OCI-LY3 (cell line): ENCODE results near the gene NCOA1.

ENCODE experiments used
- H2AFZ ChIP-seq: fragments of 200-600, 300-600 bp; shearing (Covaris generic); 2 replicates; pipeline ENCODE4 v1.6.0; 2014; ENCODE audit warnings: antibody characterized with exemption, low read depth, low read length
- H3K27ac ChIP-seq: fragments of 200-600, 300-600 bp; sonication (generic); 2 replicates; pipeline ENCODE4 v1.5.1; 2014; ENCODE audit warnings: mild to moderate bottlenecking, low read length, moderate library complexity, mixed read lengths
- H3K27me3 ChIP-seq: fragments of 200-600, 300-600 bp; sonication (generic); 2 replicates; pipeline ENCODE4 v1.6.1; 2014; ENCODE audit warnings: low read depth, low read length, mixed read lengths
- H3K36me3 ChIP-seq: fragments of 200-600, 300-600 bp; sonication (generic); replicated peaks from 2 replicates; pipeline ENCODE3; 2014; ENCODE audit warnings: low read depth, low read length, mixed read lengths
- H3K4me1 ChIP-seq: fragments of 300-600, 200-600 bp; sonication (generic); 2 replicates; pipeline ENCODE4 v1.6.1; 2014; ENCODE audit warnings: low read length, mixed read lengths
- H3K4me2 ChIP-seq: fragments of 200-600, 300-600 bp; sonication (generic); 2 replicates; pipeline ENCODE4 v1.6.1; 2014; ENCODE audit warnings: low read length, mixed read lengths
- H3K4me3 ChIP-seq: fragments of 300-600, 200-600 bp; sonication (generic); 2 replicates; pipeline ENCODE4 v1.5.1; 2014; ENCODE audit warnings: antibody characterized with exemption, mild to moderate bottlenecking, low read length, moderate library complexity
- H3K79me2 ChIP-seq: fragments of 300-600, 200-600 bp; shearing (Covaris generic); 2 replicates; pipeline ENCODE4 v1.6.1; 2014; ENCODE audit warnings: mild to moderate bottlenecking, low read length, mixed read lengths
- H3K9ac ChIP-seq: fragments of 300-600, 200-600 bp; shearing (Covaris generic); 2 replicates; pipeline ENCODE4 v1.6.0; 2014; ENCODE audit warnings: mild to moderate bottlenecking, low read length, moderate library complexity
- H3K9me3 ChIP-seq: fragments of 200-600, 300-600 bp; shearing (Covaris generic); 2 replicates; pipeline ENCODE4 v1.6.1; 2014; ENCODE audit warnings: low read length, mixed read lengths; ENCODE audit not compliant: insufficient read depth
- H4K20me1 ChIP-seq: fragments of 200-600, 300-600 bp; sonication (generic); 2 replicates; pipeline ENCODE4 v1.6.1; 2016; ENCODE audit warnings: low read length, mixed read lengths; ENCODE audit not compliant: insufficient read depth
- EZH2phosphoT487 ChIP-seq: fragments of 200-600 bp; shearing (Covaris generic); IDR thresholded peaks from 2 replicates; pipeline ENCODE4 v1.6.1; 2018; ENCODE audit warnings: antibody characterized with exemption, mixed run types, low read depth
- TF ChIP-seq, protein P1 (sequence below): fragments of 200-600, 300-600 bp; sonication (generic); IDR thresholded peaks from 2 replicates; pipeline ENCODE4 v1.5.1; 2014; ENCODE audit warnings: antibody characterized with exemption, low read length, low read depth

NCOA1 gene

GRCh38 chr2:24616616-24617015 lies 125.6 kb downstream of the NCOA1 start:
- no peak overlapping the region for H3K27ac ChIP-seq
- H4K20me1 ChIP-seq, result no peaks in the 10 kb centered on the region

DNA sequence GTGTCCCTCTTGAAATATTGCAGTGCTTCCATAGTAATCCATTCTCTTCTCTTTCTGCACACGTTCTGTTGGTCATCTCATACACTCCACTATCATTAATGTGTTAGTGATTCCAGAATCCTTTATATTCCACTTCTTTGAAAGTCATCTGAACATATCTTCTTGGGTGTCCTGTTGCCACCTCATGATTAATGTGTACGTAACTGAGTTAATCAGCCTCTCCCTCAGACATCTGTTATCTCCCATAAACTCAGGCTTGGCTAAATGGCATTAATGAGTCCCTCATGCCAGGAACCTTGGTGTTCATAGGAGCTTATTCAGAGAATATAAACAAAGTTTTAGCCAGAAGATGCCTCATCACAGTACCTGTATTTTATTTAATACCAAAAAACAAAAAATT lies 126.4 kb downstream of the NCOA1 start:
- peaks cover 18% of the 10 kb centered on the region for H3K4me1 ChIP-seq
- no peak overlapping the region for H2AFZ ChIP-seq
- TF ChIP-seq EZH2phosphoT487, result no peak
- TF ChIP-seq, protein P1, sequence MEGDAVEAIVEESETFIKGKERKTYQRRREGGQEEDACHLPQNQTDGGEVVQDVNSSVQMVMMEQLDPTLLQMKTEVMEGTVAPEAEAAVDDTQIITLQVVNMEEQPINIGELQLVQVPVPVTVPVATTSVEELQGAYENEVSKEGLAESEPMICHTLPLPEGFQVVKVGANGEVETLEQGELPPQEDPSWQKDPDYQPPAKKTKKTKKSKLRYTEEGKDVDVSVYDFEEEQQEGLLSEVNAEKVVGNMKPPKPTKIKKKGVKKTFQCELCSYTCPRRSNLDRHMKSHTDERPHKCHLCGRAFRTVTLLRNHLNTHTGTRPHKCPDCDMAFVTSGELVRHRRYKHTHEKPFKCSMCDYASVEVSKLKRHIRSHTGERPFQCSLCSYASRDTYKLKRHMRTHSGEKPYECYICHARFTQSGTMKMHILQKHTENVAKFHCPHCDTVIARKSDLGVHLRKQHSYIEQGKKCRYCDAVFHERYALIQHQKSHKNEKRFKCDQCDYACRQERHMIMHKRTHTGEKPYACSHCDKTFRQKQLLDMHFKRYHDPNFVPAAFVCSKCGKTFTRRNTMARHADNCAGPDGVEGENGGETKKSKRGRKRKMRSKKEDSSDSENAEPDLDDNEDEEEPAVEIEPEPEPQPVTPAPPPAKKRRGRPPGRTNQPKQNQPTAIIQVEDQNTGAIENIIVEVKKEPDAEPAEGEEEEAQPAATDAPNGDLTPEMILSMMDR, result no peak
- H3K79me2 ChIP-seq, result no peaks in the 10 kb centered on the region
- H3K9me3 ChIP-seq, result no peaks in the 10 kb centered on the region
- no peak overlapping the region for H3K4me2 ChIP-seq
- H3K36me3 ChIP-seq, result no peaks in the 10 kb centered on the region
- no peak overlapping the region for H3K27ac ChIP-seq
- no peaks in the 10 kb centered on the region for H4K20me1 ChIP-seq
- no peak overlapping the region for H3K4me3 ChIP-seq
- H3K9ac ChIP-seq, result no peak overlapping the region
- H3K27me3 ChIP-seq, result no peaks in the 10 kb centered on the region

More at GRCh38 chr2:24616616-24617015, 125.6 kb downstream of the NCOA1 start:
- H3K79me2 ChIP-seq, result no peaks in the 10 kb centered on the region
- H3K36me3 ChIP-seq, result no peaks in the 10 kb centered on the region
- H3K4me2 ChIP-seq, result no peak overlapping the region
- no peaks in the 10 kb centered on the region for H3K27me3 ChIP-seq
- no peak overlapping the region for H3K9ac ChIP-seq
- H3K4me3 ChIP-seq, result no peak overlapping the region
- no peak overlapping the region for H2AFZ ChIP-seq
- TF ChIP-seq, protein P1, result no peak
- no peak for TF ChIP-seq EZH2phosphoT487
- H3K9me3 ChIP-seq, result peaks cover 3% of the 10 kb centered on the region; the same call in 1 of the 2 replicates
- H3K4me1 ChIP-seq, result peaks cover 18% of the 10 kb centered on the region

DNA sequence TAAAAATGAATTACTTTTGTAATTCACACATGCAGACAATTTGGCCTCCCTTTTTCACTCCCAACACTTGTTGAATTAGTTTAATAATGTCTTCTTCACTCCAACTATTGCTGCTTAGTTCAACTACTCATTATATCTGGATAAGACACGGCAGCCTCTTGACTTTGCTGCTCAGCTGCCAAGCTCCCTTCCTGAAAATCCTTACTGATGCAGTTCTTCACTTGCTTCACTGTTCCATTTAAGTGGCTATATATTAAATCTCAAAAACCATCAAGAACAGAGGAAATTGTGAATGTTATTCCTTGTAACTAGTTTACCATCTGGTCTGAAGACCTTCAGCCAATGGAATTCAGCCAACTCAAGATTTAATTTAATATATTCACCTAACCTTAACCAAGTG lies 127.1 kb downstream of the NCOA1 start:
- no peak overlapping the region for H3K27ac ChIP-seq
- no peaks in the 10 kb centered on the region for H3K79me2 ChIP-seq
- H3K4me1 ChIP-seq, result peaks cover 13% of the 10 kb centered on the region
- no peak overlapping the region for H2AFZ ChIP-seq
- H3K4me3 ChIP-seq, result no peak overlapping the region
- H4K20me1 ChIP-seq, result no peaks in the 10 kb centered on the region
- TF ChIP-seq, protein P1, result no peak
- TF ChIP-seq EZH2phosphoT487, result no peak
- H3K9ac ChIP-seq, result no peak overlapping the region
- H3K27me3 ChIP-seq, result no peaks in the 10 kb centered on the region
- no peaks in the 10 kb centered on the region for H3K36me3 ChIP-seq
- H3K4me2 ChIP-seq, result no peak overlapping the region
- no peaks in the 10 kb centered on the region for H3K9me3 ChIP-seq

GRCh38 chr2:24618680-24619079 lies 127.6 kb downstream of the NCOA1 start:
- Histone ChIP-seq H3K9me3 (no peaks in the 10 kb centered on the region), H3K79me2 (no peaks in the 10 kb centered on the region), H2AFZ (no peak overlapping the region), H3K27me3 (no peaks in the 10 kb centered on the region), H4K20me1 (no peaks in the 10 kb centered on the region), H3K27ac (no peak overlapping the region), H3K36me3 (no peaks in the 10 kb centered on the region), H3K4me3 (no peak overlapping the region), H3K4me1 (peaks cover 7% of the 10 kb centered on the region), H3K4me2 (no peak overlapping the region), H3K9ac (no peak overlapping the region)
- TF ChIP-seq, protein P1, result no peak
- TF ChIP-seq EZH2phosphoT487, result no peak
